ENCODE measurements around the gene PRDX4.

PRDX4 gene

DNA sequence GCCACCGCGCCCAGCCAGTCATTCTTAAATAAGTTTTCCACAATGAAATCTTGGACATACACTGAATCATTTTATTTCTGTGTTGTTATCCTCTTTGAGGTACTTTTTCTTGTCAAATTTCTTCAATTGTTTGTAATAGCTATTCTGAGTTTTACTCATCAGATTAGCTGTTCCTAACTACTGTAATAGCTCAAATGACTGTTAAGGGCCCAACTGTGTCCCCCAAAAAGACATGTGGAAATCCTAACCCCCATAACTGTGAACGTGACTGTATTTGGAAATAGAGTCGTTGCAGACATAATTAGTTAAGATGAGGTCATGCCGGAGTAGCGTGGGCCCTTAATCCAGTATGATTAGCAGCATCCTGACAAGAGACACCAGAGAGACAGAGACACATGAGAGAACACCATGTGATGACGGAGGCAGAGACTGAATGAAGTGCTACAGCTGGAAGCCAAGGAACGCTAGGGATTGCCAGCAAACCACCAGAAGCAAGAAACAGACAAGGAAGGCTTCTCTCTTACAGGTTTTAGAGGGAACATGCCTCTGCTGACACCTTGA lies 52.9 kb downstream of the PRDX4 start:
- Histone ChIP-seq H3K9me3 (ENCODE audit: control insufficient read depth, insufficient read depth, low read length) (no peaks in the 10 kb centered on the region), H3K4me1 (ENCODE audit: insufficient read depth, low read length) (peaks cover 10% of the 10 kb centered on the region; the same call in 1 of the 2 replicates), H3K36me3 (ENCODE audit: insufficient read depth, low read length) (peaks cover 14% of the 10 kb centered on the region), H3K9ac (ENCODE audit: low read depth, low read length) (no peak overlapping the region)

DNA sequence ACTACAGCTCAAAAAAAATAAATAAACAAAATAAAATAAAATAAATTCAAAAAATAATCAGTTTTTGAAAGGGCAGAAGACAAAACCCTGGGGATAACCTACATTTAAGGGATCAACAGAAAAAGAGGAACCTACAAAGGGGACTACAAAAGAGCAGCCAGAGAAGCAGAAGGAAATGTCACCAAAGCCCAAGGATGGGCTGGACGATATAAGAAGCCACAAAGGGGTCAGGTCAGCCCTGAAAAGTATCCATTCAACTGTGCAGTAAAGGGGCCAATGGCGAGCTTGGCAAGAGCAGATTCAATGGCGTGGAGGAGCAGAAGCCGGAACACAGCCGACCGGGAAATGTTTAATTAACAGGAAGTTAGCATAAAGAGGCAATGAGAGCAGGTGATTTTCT lies 58.9 kb downstream of the PRDX4 start:
- H3K9ac ChIP-seq (ENCODE audit: low read depth, low read length), result no peak overlapping the region
- H3K36me3 ChIP-seq (ENCODE audit: insufficient read depth, low read length), result peaks cover 18% of the 10 kb centered on the region
- H3K9me3 ChIP-seq (ENCODE audit: control insufficient read depth, insufficient read depth, low read length), result no peaks in the 10 kb centered on the region
- no peaks in the 10 kb centered on the region for H3K4me1 ChIP-seq (ENCODE audit: insufficient read depth, low read length)

DNA sequence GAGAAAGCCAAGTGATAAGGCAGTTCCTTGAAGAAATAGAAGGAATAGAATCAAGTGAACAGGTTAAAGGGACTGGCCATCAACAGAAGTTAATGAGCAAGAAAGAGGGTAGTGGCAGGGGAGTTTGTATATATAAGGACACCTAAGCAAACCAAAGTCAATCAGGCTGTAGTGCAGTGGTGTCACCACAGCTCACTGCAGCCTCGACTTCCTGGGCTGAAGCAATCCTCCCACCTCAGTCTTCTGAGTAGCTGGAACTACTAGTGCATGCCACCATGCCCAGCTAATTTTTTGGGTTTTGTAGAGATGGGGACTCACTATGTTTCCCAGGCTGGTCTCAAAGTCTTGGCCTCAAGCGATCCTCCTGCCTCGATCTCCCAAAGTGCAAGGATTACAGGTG lies 59.9 kb downstream of the PRDX4 start:
- H3K9me3 ChIP-seq (ENCODE audit: control insufficient read depth, insufficient read depth, low read length), result no peaks in the 10 kb centered on the region
- H3K4me1 ChIP-seq (ENCODE audit: insufficient read depth, low read length), result no peaks in the 10 kb centered on the region
- no peak overlapping the region for H3K9ac ChIP-seq (ENCODE audit: low read depth, low read length)
- peaks cover 12% of the 10 kb centered on the region for H3K36me3 ChIP-seq (ENCODE audit: insufficient read depth, low read length)

DNA sequence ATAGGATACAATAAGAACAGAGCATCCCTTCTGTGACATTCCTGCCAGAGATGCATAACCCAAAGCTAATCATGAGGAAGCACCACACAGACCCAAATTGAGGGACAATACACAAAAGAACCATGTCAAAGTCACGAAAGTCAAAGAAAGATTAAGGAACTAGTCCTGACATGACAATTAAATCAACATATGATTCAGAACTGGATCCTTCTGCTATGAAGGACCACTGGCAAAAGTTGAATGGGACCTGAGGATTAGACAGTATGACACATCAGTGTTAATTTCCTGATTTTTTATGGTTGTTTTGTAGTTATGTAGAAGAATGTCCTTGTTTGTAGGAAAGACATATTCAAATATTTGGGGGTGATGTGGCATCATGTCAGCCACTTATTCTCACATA lies 61.9 kb downstream of the PRDX4 start:
- H3K36me3 ChIP-seq (ENCODE audit: insufficient read depth, low read length), result peaks cover 8% of the 10 kb centered on the region
- peaks cover 6% of the 10 kb centered on the region; the same call in 1 of the 2 replicates for H3K4me1 ChIP-seq (ENCODE audit: insufficient read depth, low read length)

DNA sequence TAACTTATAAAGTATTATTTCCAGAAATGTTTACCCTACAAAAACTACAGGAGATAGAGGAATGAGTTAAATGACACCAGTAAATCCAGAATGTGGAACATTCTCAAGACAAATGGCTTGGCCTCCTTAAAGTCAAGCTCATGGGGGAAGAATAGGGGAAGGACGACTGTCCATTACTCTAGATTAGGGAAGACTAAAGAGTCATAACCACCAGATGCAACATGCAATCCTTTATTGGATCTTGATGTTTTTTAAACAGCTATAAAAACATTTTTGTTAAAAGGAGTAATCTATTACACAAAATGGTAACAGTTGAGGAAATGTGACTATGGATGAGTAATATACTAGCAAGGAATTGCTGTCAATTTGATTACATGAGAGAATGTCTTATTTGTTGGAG lies 64.7 kb downstream of the PRDX4 start:
- Histone ChIP-seq H3K9me3 (ENCODE audit: control insufficient read depth, insufficient read depth, low read length) (no peaks in the 10 kb centered on the region), H3K4me1 (ENCODE audit: insufficient read depth, low read length) (peaks cover 6% of the 10 kb centered on the region; the same call in 1 of the 2 replicates), H3K36me3 (ENCODE audit: insufficient read depth, low read length) (peaks cover 12% of the 10 kb centered on the region), H3K9ac (ENCODE audit: low read depth, low read length) (no peak overlapping the region)

More for the DNA sequence above, 61.9 kb downstream of the PRDX4 start:
- H3K9ac ChIP-seq (ENCODE audit: low read depth, low read length), result no peak overlapping the region
- H3K9me3 ChIP-seq (ENCODE audit: control insufficient read depth, insufficient read depth, low read length), result no peaks in the 10 kb centered on the region

DNA sequence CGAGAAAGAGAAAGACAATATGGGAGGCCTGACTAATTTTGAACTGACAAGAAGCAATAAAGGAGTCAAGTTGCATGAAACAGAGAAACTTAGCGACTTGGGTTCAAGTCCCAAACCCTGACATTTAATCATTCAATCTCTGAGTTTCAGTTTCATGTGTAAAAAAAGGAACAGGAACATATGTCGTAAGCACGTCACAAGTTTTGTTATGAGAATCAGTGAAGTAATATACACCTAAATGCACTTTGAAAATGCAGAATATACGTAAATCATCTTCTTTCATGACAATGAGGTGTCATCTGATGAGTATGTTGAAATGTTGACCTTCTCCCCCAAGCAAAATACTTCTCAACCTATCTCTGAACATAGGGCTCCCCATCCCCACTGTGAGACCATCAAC lies 65.4 kb downstream of the PRDX4 start:
- H3K9me3 ChIP-seq (ENCODE audit: control insufficient read depth, insufficient read depth, low read length), result no peaks in the 10 kb centered on the region
- peaks cover 12% of the 10 kb centered on the region for H3K36me3 ChIP-seq (ENCODE audit: insufficient read depth, low read length)
- H3K4me1 ChIP-seq (ENCODE audit: insufficient read depth, low read length), result peaks cover 6% of the 10 kb centered on the region; the same call in 1 of the 2 replicates
- H3K9ac ChIP-seq (ENCODE audit: low read depth, low read length), result no peak overlapping the region

All from ES-I3 (cell line).